H1 (cell line): ENCODE data around the gene CCT5. TPM values are rescaled to one million over a fixed set of nuclear protein-coding genes. Genes with fewer than 3 reads are reported as not detected.

Experiments
- CTCF ChIA-PET: fragments of 300-600 bp; sonication (Branson Sonifier 250); formaldehyde crosslinking; loops from one replicate; lab custom pipeline; 2021; ENCODE audit not compliant: partially characterized antibody; lab: Charles Lee
- POLR2A ChIA-PET: fragments of 300-600 bp; sonication (Branson Sonifier 250); formaldehyde crosslinking; loops from one replicate; lab custom pipeline; 2021; ENCODE audit warnings: inconsistent platforms; ENCODE audit not compliant: partially characterized antibody; lab: Charles Lee
- DNase-seq, 2 experiments: peaks; one replicate each; pipeline versions ENCODE4 v3.0.0 to v3.0.0-alpha.2; 2010 to 2022; ENCODE audit warnings: low spot score in 2 of 2, low read depth in 1 of 2, mixed read lengths in 1 of 2
- FAIRE-seq: peaks from 2 replicates; lab custom pipeline; 2011; peaks lifted over from hg19 to GRCh38; lab: Jason Lieb, UNC
- H2AFZ ChIP-seq: 2 replicates; pipeline ENCODE4 v1.8.1; 2012; ENCODE audit warnings: low read length, inconsistent platforms
- H2AK5ac ChIP-seq: 2 replicates; pipeline ENCODE4 v1.6.1; 2013; ENCODE audit warnings: low read depth, low read length
- H2BK120ac ChIP-seq: replicated peaks from 2 replicates; pipeline ENCODE3; 2013; ENCODE audit warnings: low read depth, low read length, inconsistent platforms
- H2BK12ac ChIP-seq: 2 replicates; pipeline ENCODE4 v1.6.1; 2013; ENCODE audit warnings: low read depth, low read length
- H2BK15ac ChIP-seq: 2 replicates; pipeline ENCODE4 v1.6.1; 2013; ENCODE audit warnings: low read length
- H2BK20ac ChIP-seq: 2 replicates; pipeline ENCODE4 v1.6.1; 2013; ENCODE audit warnings: low read length
- H2BK5ac ChIP-seq: 2 replicates; pipeline ENCODE4 v1.6.1; 2013; ENCODE audit warnings: low read depth, low read length
- H3K14ac ChIP-seq: 2 replicates; pipeline ENCODE4 v1.6.1; 2013; ENCODE audit warnings: inconsistent platforms; ENCODE audit not compliant: insufficient read length
- H3K18ac ChIP-seq: 2 replicates; pipeline ENCODE4 v1.6.1; 2013; ENCODE audit warnings: low read length; ENCODE audit errors: extremely low read depth
- H3K23ac ChIP-seq: 2 replicates; pipeline ENCODE4 v1.6.1; 2013; ENCODE audit warnings: inconsistent platforms; ENCODE audit not compliant: insufficient read length
- H3K23me2 ChIP-seq: 2 replicates; pipeline ENCODE4 v1.6.1; 2013; ENCODE audit warnings: low read depth, low read length
- H3K27ac ChIP-seq: 2 replicates; pipeline ENCODE4 v1.6.1; 2011; ENCODE audit warnings: low read depth, low read length, inconsistent platforms
- H3K27me3 ChIP-seq, 4 experiments: replicated peaks in 1 of 4; 1 replicate in 1 of 4; 2 replicates in 3 of 4; pipeline versions ENCODE4 v1.6.1 to v1.8.1; 2011 to 2013; ENCODE audit warnings: low read length in 3 of 4, mild to moderate bottlenecking in 3 of 4, inconsistent platforms in 2 of 4, mixed read lengths in 2 of 4, moderate library complexity in 1 of 4; ENCODE audit not compliant: control insufficient read depth in 3 of 4, insufficient read depth in 3 of 4; ENCODE audit errors: extremely low read depth in 1 of 4
- H3K36me3 ChIP-seq, 4 experiments: 2 replicates each; pipeline versions ENCODE4 v1.6.1 to v1.8.1; 2011 to 2013; ENCODE audit warnings: mild to moderate bottlenecking in 4 of 4, low read length in 3 of 4, moderate library complexity in 2 of 4, control low read depth in 1 of 4, inconsistent platforms in 1 of 4; ENCODE audit not compliant: insufficient read depth in 4 of 4, control insufficient read depth in 2 of 4
- H3K4ac ChIP-seq: replicated peaks from 2 replicates; pipeline ENCODE3; 2013; ENCODE audit warnings: low read length, low read depth, mixed read lengths, inconsistent platforms; ENCODE audit not compliant: insufficient read length
- H3K4me1 ChIP-seq, 4 experiments: replicated peaks in 1 of 4; 1 replicate in 1 of 4; 2 replicates in 3 of 4; pipeline versions ENCODE4 v1.6.1 to v1.8.1; 2011 to 2013; ENCODE audit warnings: low read length in 3 of 4, inconsistent platforms in 2 of 4, mixed read lengths in 1 of 4; ENCODE audit not compliant: insufficient read depth in 4 of 4, control insufficient read depth in 3 of 4
- H3K4me2 ChIP-seq, 2 experiments: 2 replicates each; pipeline versions ENCODE4 v1.6.1 to v1.8.1; 2011 to 2013; ENCODE audit warnings: low read depth in 2 of 2, low read length in 2 of 2, control low read depth in 1 of 2, inconsistent platforms in 1 of 2, mild to moderate bottlenecking in 1 of 2; ENCODE audit not compliant: insufficient read depth in 1 of 2
- H3K4me3 ChIP-seq, 4 experiments: fragments of 200-600, 300-600 bp in 1 of 4; sonication (generic), shearing (Covaris generic), sonication (Bioruptor Twin) in 1 of 4; 2 replicates each; pipeline versions ENCODE4 v1.5.1 to v1.8.1; 2011 to 2016; ENCODE audit warnings: low read length in 4 of 4, low read depth in 3 of 4, control low read depth in 2 of 4, inconsistent platforms in 2 of 4, mild to moderate bottlenecking in 2 of 4, mixed read lengths in 1 of 4, moderate library complexity in 1 of 4; ENCODE audit not compliant: insufficient read depth in 2 of 4; ENCODE audit errors: extremely low read depth in 1 of 4
- H3K56ac ChIP-seq: replicated peaks from 2 replicates; pipeline ENCODE3; 2013; ENCODE audit warnings: low read depth, mild to moderate bottlenecking, mixed read lengths, low read length, inconsistent platforms; ENCODE audit not compliant: insufficient read length
- H3K79me1 ChIP-seq: 2 replicates; pipeline ENCODE4 v1.6.1; 2013; ENCODE audit warnings: low read depth, low read length, control low read depth
- H3K79me2 ChIP-seq, 2 experiments: 2 replicates each; pipeline versions ENCODE4 v1.6.1 to v1.8.1; 2012 to 2013; ENCODE audit warnings: low read length in 2 of 2, mild to moderate bottlenecking in 2 of 2, inconsistent platforms in 1 of 2; ENCODE audit not compliant: insufficient read depth in 2 of 2, control insufficient read depth in 1 of 2
- H3K9ac ChIP-seq, 4 experiments: replicated peaks in 1 of 4; 1 replicate in 1 of 4; 2 replicates in 3 of 4; pipeline versions ENCODE4 v1.6.1 to v1.8.1; 2011 to 2013; ENCODE audit warnings: low read depth in 3 of 4, low read length in 3 of 4, control low read depth in 2 of 4, mild to moderate bottlenecking in 2 of 4, moderate library complexity in 2 of 4, inconsistent platforms in 1 of 4; ENCODE audit errors: extremely low read depth in 1 of 4
- H3K9me3 ChIP-seq, 2 experiments: 2 replicates each; pipeline versions ENCODE4 v1.6.1 to v1.8.1; 2012 to 2013; ENCODE audit warnings: mild to moderate bottlenecking in 2 of 2, moderate library complexity in 2 of 2, control low read depth in 1 of 2, inconsistent platforms in 1 of 2, low read depth in 1 of 2, low read length in 1 of 2, mixed read lengths in 1 of 2; ENCODE audit not compliant: insufficient read depth in 2 of 2
- H4K20me1 ChIP-seq, 2 experiments: replicated peaks in 1 of 2; 2 replicates each; pipeline versions ENCODE3 to v1.8.1; 2011 to 2013; ENCODE audit warnings: inconsistent platforms in 2 of 2, low read length in 2 of 2, mild to moderate bottlenecking in 1 of 2; ENCODE audit not compliant: insufficient read depth in 2 of 2, control insufficient read depth in 1 of 2
- H4K5ac ChIP-seq: 2 replicates; pipeline ENCODE4 v1.6.1; 2013; ENCODE audit warnings: low read length, low read depth, mixed read lengths, inconsistent platforms; ENCODE audit not compliant: insufficient read length
- H4K8ac ChIP-seq: 2 replicates; pipeline ENCODE4 v1.8.0; 2013; ENCODE audit warnings: mild to moderate bottlenecking, moderate library complexity, low read length, inconsistent platforms; ENCODE audit not compliant: insufficient read depth; ENCODE audit errors: extremely low read depth
- H4K91ac ChIP-seq: replicated peaks from 2 replicates; pipeline ENCODE3; 2013; ENCODE audit warnings: low read length, mixed read lengths, inconsistent platforms; ENCODE audit not compliant: insufficient read length
- CBX8 ChIP-seq: fragments of 300-800, 300-1000 bp; sonication (generic); IDR thresholded peaks from 2 replicates; pipeline ENCODE4 v1.7.1; 2016; ENCODE audit warnings: low read depth, low read length, borderline replicate concordance
- CHD2 ChIP-seq: IDR thresholded peaks from 2 replicates; pipeline ENCODE4 v1.6.1; 2012; ENCODE audit warnings: low read length, improper control_type of control experiment
- PHF8 ChIP-seq: fragments of 200-600 bp; sonication (generic); conservative IDR thresholded peaks from 2 replicates; pipeline ENCODE4 v1.7.1; 2012; ENCODE audit warnings: low read depth, mild to moderate bottlenecking, inconsistent platforms, low read length, moderate library complexity
- POLR2AphosphoS5 ChIP-seq: IDR thresholded peaks from 2 replicates; pipeline ENCODE4 v1.6.1; 2011; ENCODE audit warnings: low read depth, low read length
- RBBP5 ChIP-seq: IDR thresholded peaks from 2 replicates; pipeline ENCODE4 v1.7.1; 2012; ENCODE audit warnings: low read depth, mild to moderate bottlenecking, inconsistent platforms, low read length, moderate library complexity, borderline replicate concordance
- SIRT6 ChIP-seq: IDR thresholded peaks from one replicate; pipeline ENCODE4 v1.7.1; 2012; ENCODE audit warnings: low read length, inconsistent platforms
- SP4 ChIP-seq: IDR thresholded peaks from 2 replicates; pipeline ENCODE4 v1.6.1; 2012; ENCODE audit warnings: low read length, inconsistent platforms
- WGBS, 2 experiments: shearing (Covaris generic) in 1 of 2; methylation state at CpG; one replicate each; pipeline versions ENCODE4 v1.1.6 to v1.1.7; 2013 to 2015; ENCODE audit warnings: low lambda C conversion rate in 2 of 2, mixed read lengths in 2 of 2, inconsistent platforms in 1 of 2, low coverage in 1 of 2, missing lambda C conversion rate in 1 of 2; ENCODE audit not compliant: insufficient replicate concordance in 2 of 2, insufficient coverage in 1 of 2, insufficient read length in 1 of 2; ENCODE audit errors: extremely low coverage in 1 of 2, missing lambda C conversion rate in 1 of 2; 5-methylcytosine and 5-hydroxymethylcytosine counted together
- polyA plus RNA-seq, 7 experiments: library from polyadenylated mRNA; depleted of rRNA in 3 of 7; stranded (reverse) in 5 of 7; unstranded in 2 of 7; fragments of >200 nt in 5 of 7; fragments of 200-250 nt in 2 of 7; gene quantifications; 1 replicate in 5 of 7; 2 replicates in 1 of 7; 4 replicates in 1 of 7; pipeline versions ENCODE4 v1.2.1 to v1.2.3, GENCODE V29; 2011 to 2013; ENCODE audit warnings: missing spikeins in 2 of 7, mixed read lengths in 2 of 7
- total RNA-seq: library from RNA; stranded (reverse); fragmentation: NEBNext Ultra II Directional; extraction: Animal tissue kit (Norgen Biotek cat#: 25700); gene quantifications from 2 replicates; pipeline ENCODE4 v1.2.1, GENCODE V29; 2021
- TF ChIP-seq, protein P1 (sequence below): IDR thresholded peaks from 2 replicates; pipeline ENCODE4 v1.6.1; 2011; ENCODE audit warnings: low read length, improper control_type of control experiment

The CCT5 gene
- total and polyA plus RNA-seq, 2 of the 8 experiments (the other 6 are each of a cell fraction or from before 2014, with no cell fraction given), result 425 to 549 TPM

DNA sequence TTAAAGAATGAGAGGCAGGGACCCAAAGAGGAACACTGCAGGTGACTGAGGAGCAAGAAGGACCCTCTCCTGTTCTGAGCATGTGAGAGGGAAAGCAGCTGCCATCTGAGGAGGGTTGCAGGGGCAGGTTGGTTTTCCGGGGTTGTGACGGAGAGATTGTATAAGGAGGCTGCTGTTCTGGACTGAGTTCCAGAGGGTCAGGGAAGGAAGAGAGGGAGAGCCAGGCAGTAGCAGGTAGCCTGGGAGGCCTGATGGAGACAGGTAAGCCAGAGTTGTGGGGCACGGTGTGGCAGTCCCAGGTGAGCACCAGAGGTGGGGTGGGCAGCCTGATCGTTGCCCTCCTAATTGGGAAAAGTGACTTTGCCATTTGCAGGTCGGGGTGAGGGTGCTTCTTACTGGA lies 9.8 kb downstream of the CCT5 start:
- Histone ChIP-seq H3K14ac (no peak overlapping the region), H4K5ac (no peak overlapping the region), H3K18ac (no peak overlapping the region), H2AFZ (no peak overlapping the region), H3K27me3 (no peaks in the 10 kb centered on the region), H2BK12ac (no peak overlapping the region), H3K36me3 (peaks cover 66 to 98% (median 95%) of the 10 kb centered on the region in 4 experiments), H3K56ac (no peak overlapping the region), H3K79me2 (peaks cover 3 to 22% of the 10 kb centered on the region in 2 experiments; a peak in 2 of 4 replicates), H2BK120ac (no peak overlapping the region), H4K91ac (no peak overlapping the region), H3K4me3 (no peak overlapping the region), H3K4me1 (no peaks in the 10 kb centered on the region), H2BK5ac (no peak overlapping the region), H4K8ac (no peak overlapping the region), H3K27ac (no peak overlapping the region), H3K4me2 (no peak overlapping the region), H3K9me3 (no peaks in the 10 kb centered on the region), H3K23me2 (no peaks in the 10 kb centered on the region), H3K4ac (no peak overlapping the region), H3K79me1 (peaks cover 7% of the 10 kb centered on the region; the same call in 1 of the 2 replicates), H2BK15ac (no peak overlapping the region), H2AK5ac (no peak overlapping the region), H3K23ac (no peak overlapping the region), H3K9ac (no peak overlapping the region), H4K20me1 (peaks cover 6 to 25% of the 10 kb centered on the region in 2 experiments), H2BK20ac (no peak overlapping the region)
- ChIA-PET CTCF (interaction anchor here (1.4 to 1.5 kb wide), 2 partner anchors 164 to 167 kb away, joined by 3 read pairs; no protein-coding TSS in a partner anchor), POLR2A (interaction anchor here (0.7 to 9.4 kb wide), 5 partner anchors 8 to 33 kb away, joined by 3 to 128 read pairs (median 3); partner anchors contain the start of genes ATPSCKMT and CCT5)
- DNase-seq, result no peak
- no peak for FAIRE-seq
- 96% methylated on average over 5 of the region's 5 CpGs; no CpG with 5 or more reads in 1 of the 2 experiments for WGBS, 2 experiments
- TF ChIP-seq SP4 (no peak), POLR2AphosphoS5 (0 out of 2 replicates have a peak, but pooled peaks have one; percentile 12), CBX8 (no peak), RBBP5 (no peak), PHF8 (no peak), CHD2 (no peak), SIRT6 (no peak)
- TF ChIP-seq, protein P1, sequence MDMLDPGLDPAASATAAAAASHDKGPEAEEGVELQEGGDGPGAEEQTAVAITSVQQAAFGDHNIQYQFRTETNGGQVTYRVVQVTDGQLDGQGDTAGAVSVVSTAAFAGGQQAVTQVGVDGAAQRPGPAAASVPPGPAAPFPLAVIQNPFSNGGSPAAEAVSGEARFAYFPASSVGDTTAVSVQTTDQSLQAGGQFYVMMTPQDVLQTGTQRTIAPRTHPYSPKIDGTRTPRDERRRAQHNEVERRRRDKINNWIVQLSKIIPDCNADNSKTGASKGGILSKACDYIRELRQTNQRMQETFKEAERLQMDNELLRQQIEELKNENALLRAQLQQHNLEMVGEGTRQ, result no peak
